ENCODE data around the gene TMEM17.
"Not testable (repeated sequence)": the region's sequence is repeated elsewhere in the genome, so short reads cannot be mapped to it uniquely, and the experiment has no call there.

The TMEM17 gene

DNA sequence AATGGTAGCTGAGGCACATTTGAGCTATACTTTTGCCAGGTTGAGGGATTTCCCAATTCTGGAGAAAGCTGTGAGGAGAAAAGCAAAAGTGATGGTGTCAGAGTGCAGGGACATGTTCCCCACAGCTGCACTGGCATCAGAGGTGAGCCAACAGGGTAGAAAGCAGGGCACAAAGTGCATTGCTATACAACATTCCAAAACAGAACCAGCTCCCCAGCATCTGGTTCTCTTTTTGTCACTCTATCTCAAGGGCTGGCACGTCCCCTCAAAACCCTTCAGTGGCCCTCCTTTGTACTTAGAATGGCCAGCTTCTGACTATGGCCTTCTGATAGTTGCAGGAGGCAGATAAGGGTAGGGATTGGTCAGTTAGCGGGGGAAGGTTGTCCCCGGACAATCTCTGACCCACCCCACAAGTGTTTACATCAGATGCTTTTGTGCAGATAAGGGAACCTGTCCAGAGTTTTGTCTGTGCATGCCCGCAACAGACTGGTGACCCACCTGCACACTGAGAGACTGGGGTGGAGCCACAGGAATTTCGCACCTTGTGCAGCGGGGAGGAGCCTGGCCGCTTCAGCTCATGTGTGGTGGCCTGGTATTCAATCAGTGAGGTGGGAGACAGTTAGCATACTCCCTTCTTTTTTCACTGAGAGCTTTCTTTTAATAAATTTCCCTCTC is 31.0 kb upstream of the TMEM17 start:
- H3K9me3 ChIP-seq (ENCODE audit: control insufficient read depth, low read length) = no peaks in the 10 kb centered on the region
- H3K4me3 ChIP-seq (ENCODE audit: insufficient read depth, low read depth, low read length) = no peak overlapping the region
- H3K27me3 ChIP-seq (ENCODE audit: control insufficient read depth, insufficient read depth, low read length, poor library complexity, severe bottlenecking) = no peaks in the 10 kb centered on the region
- no peak overlapping the region for H3K27ac ChIP-seq (ENCODE audit: insufficient read depth, low read depth, low read length, poor library complexity, severe bottlenecking)
- no peaks in the 10 kb centered on the region for H3K36me3 ChIP-seq (ENCODE audit: control insufficient read depth, insufficient read depth, low read length)
- no peaks in the 10 kb centered on the region for H3K4me1 ChIP-seq (ENCODE audit: control insufficient read depth, insufficient read depth, low read length)
- 94% methylated on average over 7 of the region's 7 CpGs for WGBS, 2 experiments

DNA sequence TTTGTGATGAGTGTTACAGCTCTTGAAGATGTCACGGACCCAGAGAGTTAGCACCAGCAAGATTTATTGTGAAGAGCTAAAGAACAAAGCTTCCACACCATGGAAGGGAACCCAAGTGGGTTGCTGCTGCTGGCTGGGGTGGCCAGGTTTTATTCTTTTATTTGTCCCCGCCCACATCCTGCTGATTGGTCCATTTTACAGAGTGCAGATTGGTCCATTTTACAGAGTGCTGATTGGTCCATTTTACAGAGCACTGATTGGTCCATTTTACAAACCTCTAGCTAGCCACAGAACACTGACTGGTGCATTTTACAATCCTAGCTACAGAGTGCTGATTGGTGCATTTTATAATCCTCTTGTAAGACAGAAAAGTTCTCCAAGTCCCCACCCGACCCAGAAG is 29.5 kb upstream of the TMEM17 start:
- H3K36me3 ChIP-seq (ENCODE audit: control insufficient read depth, insufficient read depth, low read length); H3K9me3 ChIP-seq (ENCODE audit: control insufficient read depth, low read length); H3K27me3 ChIP-seq (ENCODE audit: control insufficient read depth, insufficient read depth, low read length, poor library complexity, severe bottlenecking); H3K27ac ChIP-seq (ENCODE audit: insufficient read depth, low read depth, low read length, poor library complexity, severe bottlenecking); H3K4me3 ChIP-seq (ENCODE audit: insufficient read depth, low read depth, low read length); H3K4me1 ChIP-seq (ENCODE audit: control insufficient read depth, insufficient read depth, low read length): not testable (repeated sequence)
- WGBS, 2 experiments = 91 to 93% methylated on average over 3 of the region's 3 CpGs

DNA sequence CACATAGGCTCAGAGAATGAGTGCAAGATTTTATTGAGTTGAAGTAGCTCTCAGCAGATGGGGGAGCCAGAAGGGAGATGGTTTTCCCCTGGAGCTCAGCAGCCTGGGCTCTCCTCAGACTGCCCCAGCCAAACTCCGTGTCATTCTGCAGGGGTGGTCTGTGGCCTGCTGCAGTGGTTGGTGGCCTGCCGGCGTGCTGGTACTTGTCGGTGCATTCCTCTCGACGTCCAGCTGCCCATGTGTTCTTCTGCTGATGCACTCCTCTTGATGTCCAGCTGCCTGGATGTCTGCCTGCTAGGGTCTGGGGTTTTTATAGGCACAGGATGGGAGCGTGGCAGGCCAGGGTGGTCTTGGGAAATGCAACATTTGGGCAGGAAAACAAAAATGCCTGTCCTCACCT is 25.6 kb upstream of the TMEM17 start:
- WGBS, 2 experiments = 91 to 93% methylated on average over 7 of the region's 7 CpGs
- H3K36me3 ChIP-seq (ENCODE audit: control insufficient read depth, insufficient read depth, low read length) = no peaks in the 10 kb centered on the region

DNA sequence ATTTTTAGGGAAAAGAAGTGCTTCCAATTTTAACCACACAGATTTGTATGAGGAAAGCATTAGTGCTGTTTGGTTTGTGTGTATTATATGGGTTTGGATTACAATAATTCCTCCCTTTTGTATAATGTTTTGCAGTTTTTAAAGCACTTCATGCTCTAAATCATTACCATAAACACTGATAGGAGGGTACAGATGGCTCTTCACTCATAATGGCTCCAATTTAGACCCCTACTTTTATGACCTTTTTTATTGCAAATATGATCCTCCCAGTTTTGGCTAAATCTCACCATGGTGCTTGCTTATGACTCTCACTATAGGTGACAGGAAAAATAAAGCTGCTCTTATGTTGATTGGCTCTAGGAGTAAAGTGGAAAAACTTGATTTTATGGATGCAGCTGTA is 23.8 kb upstream of the TMEM17 start:
- H3K9me3 ChIP-seq (ENCODE audit: control insufficient read depth, low read length) = no peaks in the 10 kb centered on the region
- H3K4me1 ChIP-seq (ENCODE audit: control insufficient read depth, insufficient read depth, low read length) = peaks cover 8% of the 10 kb centered on the region
- no peaks in the 10 kb centered on the region for H3K27me3 ChIP-seq (ENCODE audit: control insufficient read depth, insufficient read depth, low read length, poor library complexity, severe bottlenecking)
- no peaks in the 10 kb centered on the region for H3K36me3 ChIP-seq (ENCODE audit: control insufficient read depth, insufficient read depth, low read length)
- no peak overlapping the region for H3K4me3 ChIP-seq (ENCODE audit: insufficient read depth, low read depth, low read length)
- no peak overlapping the region for H3K27ac ChIP-seq (ENCODE audit: insufficient read depth, low read depth, low read length, poor library complexity, severe bottlenecking)

More for the DNA sequence above, 25.6 kb upstream of the TMEM17 start:
- no peaks in the 10 kb centered on the region for H3K27me3 ChIP-seq (ENCODE audit: control insufficient read depth, insufficient read depth, low read length, poor library complexity, severe bottlenecking)
- no peak overlapping the region for H3K27ac ChIP-seq (ENCODE audit: insufficient read depth, low read depth, low read length, poor library complexity, severe bottlenecking)
- H3K4me1 ChIP-seq (ENCODE audit: control insufficient read depth, insufficient read depth, low read length) = no peaks in the 10 kb centered on the region
- H3K4me3 ChIP-seq (ENCODE audit: insufficient read depth, low read depth, low read length) = no peak overlapping the region
- H3K9me3 ChIP-seq (ENCODE audit: control insufficient read depth, low read length) = no peaks in the 10 kb centered on the region

DNA sequence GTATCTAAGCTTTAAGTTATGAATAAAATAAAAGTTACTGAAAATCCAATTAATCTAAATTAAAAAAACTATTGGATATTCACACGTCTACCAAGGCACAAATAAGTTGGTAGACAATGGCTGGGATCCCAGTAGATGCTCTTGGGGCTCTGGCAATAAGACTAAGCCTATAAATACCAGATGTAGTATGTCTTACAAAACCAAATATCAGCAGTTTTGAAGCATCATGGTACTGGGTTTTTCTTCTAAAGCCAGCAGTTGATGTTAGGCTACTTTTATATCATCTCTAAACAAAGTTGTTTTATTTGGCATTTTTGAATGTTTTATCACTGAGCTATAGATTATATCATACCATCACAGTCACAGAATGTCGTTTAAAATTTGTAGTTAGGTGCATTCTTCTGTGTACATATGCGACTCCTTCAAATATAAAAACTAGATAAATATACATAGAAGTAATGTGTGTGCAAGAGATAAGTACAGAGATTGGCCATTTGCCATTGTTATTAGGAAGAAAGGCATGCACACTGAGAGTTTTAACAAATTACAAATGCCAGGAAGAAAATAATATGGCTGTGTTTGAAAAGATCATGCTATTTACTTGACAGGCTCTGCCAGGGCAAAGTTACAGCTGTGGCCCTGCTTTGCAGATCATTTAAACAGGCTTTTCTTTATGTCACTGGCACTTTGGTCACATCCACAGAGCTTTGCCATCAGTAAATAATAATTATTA is 21.6 kb upstream of the TMEM17 start:
- H3K4me3 ChIP-seq (ENCODE audit: insufficient read depth, low read depth, low read length) = no peak overlapping the region
- no peaks in the 10 kb centered on the region for H3K36me3 ChIP-seq (ENCODE audit: control insufficient read depth, insufficient read depth, low read length)
- H3K4me1 ChIP-seq (ENCODE audit: control insufficient read depth, insufficient read depth, low read length) = peaks cover 8% of the 10 kb centered on the region
- no peaks in the 10 kb centered on the region for H3K27me3 ChIP-seq (ENCODE audit: control insufficient read depth, insufficient read depth, low read length, poor library complexity, severe bottlenecking)
- H3K27ac ChIP-seq (ENCODE audit: insufficient read depth, low read depth, low read length, poor library complexity, severe bottlenecking) = no peak overlapping the region
- 91 to 100% methylated on average over 1 to 2 of the region's 3 CpGs for WGBS, 2 experiments
- H3K9me3 ChIP-seq (ENCODE audit: control insufficient read depth, low read length) = no peaks in the 10 kb centered on the region

DNA sequence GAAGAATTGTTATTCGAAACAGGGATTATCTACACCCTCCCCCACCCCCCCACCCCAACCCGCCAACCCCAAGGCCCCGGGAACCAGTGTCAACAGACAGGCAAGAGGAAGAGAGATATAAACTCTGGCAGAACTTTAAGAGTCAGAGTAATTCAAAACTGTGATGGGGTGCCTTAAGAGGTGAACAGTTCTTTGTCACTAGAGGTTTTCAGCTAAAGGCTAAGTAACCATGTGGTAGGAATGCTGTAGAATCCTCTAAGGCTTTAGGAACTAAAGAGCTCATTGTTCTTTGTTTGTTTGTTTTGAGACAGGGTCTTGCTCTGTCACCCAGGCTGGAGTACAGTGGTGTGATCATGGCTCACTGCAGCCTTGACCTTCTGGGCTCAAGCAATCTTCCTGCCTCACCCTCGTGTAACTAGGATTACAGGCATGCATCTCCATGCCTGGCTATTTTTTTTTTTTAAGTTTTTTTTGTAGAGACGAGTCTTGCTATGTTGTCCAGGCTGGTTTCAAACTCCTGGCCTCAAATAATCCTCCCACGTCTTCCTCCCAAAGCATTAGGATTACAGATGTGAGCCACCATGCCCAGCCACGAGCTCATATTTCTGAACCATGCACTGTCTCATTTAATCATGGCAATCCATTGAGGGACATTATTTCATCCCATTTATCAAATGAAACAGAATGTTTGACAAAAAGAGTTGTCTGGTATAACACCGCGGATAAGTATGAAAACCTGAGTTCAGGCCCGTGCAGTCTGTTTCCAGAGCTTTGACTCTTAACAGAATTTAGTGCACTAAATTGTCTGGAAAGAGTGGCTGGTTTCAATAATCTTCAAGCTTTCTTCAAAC is 20.8 kb upstream of the TMEM17 start:
- Histone ChIP-seq H3K9me3 (ENCODE audit: control insufficient read depth, low read length) (no peaks in the 10 kb centered on the region), H3K36me3 (ENCODE audit: control insufficient read depth, insufficient read depth, low read length) (no peaks in the 10 kb centered on the region), H3K27me3 (ENCODE audit: control insufficient read depth, insufficient read depth, low read length, poor library complexity, severe bottlenecking) (no peaks in the 10 kb centered on the region), H3K4me3 (ENCODE audit: insufficient read depth, low read depth, low read length) (no peak overlapping the region), H3K27ac (ENCODE audit: insufficient read depth, low read depth, low read length, poor library complexity, severe bottlenecking) (no peak overlapping the region), H3K4me1 (ENCODE audit: control insufficient read depth, insufficient read depth, low read length) (peaks cover 8% of the 10 kb centered on the region)
- 71% methylated on average over 8 to 9 of the region's 10 CpGs for WGBS, 2 experiments

DNA sequence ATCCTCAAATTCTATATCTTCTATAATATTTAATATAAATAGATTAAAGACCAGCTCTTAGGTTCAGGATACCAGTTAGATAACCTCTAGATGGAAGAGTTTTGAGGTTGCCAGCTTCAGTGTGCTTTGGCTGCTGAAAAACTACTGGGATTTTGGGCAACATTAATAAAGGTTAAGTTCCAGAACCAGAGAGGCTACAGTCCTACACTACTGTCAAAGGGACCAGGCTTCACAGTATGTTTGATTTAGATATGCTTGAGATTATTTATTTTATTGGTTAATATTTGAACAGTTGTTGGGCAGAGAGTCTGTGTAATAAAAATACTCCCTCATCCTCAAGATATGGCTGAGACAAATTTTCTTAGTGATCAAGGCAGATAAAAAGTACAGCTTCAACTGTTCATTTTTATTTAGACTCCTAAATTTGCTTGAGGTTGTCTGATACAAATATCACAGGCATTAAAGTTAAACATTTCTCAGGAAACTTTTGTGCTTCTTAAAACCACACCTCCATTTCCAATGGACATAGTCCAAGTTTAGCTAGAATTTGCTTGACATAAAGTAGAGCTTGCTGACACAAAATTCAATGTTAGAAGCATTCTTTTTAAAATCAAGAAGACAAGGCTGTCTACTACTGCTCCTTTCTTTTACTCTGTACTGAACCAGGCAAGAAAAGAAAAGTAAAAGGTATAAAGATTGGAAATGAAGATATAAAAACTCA is 19.7 kb upstream of the TMEM17 start:
- no peak overlapping the region for H3K27ac ChIP-seq (ENCODE audit: insufficient read depth, low read depth, low read length, poor library complexity, severe bottlenecking)

DNA sequence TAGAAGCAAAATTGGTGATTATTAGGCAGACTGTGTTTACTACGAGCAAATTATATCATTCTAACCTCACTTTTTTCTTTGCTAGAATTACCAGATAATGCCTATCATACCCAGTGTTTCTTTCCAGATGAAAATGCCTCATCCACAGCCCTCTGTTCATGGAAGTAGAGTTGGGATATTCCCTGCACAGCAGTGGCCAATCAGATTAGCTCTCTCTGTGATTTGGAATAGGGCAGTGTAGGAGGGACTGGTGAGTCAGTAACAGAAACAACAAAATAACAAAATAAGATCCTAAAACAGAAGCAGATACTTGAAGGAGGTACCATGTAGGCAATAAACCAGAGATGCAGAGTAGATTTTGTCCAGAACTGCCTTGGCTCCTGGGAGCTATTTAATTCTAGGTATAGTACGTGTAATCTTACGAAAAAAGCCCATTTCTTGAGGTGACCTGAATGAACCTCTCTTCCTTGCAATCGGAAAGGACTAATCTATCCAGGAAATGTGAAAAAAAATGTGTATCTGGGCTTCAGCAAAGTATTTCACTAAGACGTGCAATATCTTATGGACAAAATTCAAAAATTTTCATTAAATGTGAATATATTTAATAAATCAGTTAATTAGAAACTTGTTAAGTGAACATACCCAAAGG is 18.4 kb upstream of the TMEM17 start:
- H3K9me3 ChIP-seq (ENCODE audit: control insufficient read depth, low read length) = no peaks in the 10 kb centered on the region
- no peak overlapping the region for H3K27ac ChIP-seq (ENCODE audit: insufficient read depth, low read depth, low read length, poor library complexity, severe bottlenecking)
- H3K4me1 ChIP-seq (ENCODE audit: control insufficient read depth, insufficient read depth, low read length) = peaks cover 8% of the 10 kb centered on the region
- H3K4me3 ChIP-seq (ENCODE audit: insufficient read depth, low read depth, low read length) = no peak overlapping the region
- 94 to 95% methylated on average over 4 of the region's 5 CpGs for WGBS, 2 experiments
- H3K27me3 ChIP-seq (ENCODE audit: control insufficient read depth, insufficient read depth, low read length, poor library complexity, severe bottlenecking) = no peaks in the 10 kb centered on the region
- no peaks in the 10 kb centered on the region for H3K36me3 ChIP-seq (ENCODE audit: control insufficient read depth, insufficient read depth, low read length)

More for the DNA sequence above, 19.7 kb upstream of the TMEM17 start:
- Histone ChIP-seq H3K4me1 (ENCODE audit: control insufficient read depth, insufficient read depth, low read length) (peaks cover 8% of the 10 kb centered on the region), H3K9me3 (ENCODE audit: control insufficient read depth, low read length) (no peaks in the 10 kb centered on the region), H3K27me3 (ENCODE audit: control insufficient read depth, insufficient read depth, low read length, poor library complexity, severe bottlenecking) (no peaks in the 10 kb centered on the region), H3K36me3 (ENCODE audit: control insufficient read depth, insufficient read depth, low read length) (no peaks in the 10 kb centered on the region), H3K4me3 (ENCODE audit: insufficient read depth, low read depth, low read length) (no peak overlapping the region)

DNA sequence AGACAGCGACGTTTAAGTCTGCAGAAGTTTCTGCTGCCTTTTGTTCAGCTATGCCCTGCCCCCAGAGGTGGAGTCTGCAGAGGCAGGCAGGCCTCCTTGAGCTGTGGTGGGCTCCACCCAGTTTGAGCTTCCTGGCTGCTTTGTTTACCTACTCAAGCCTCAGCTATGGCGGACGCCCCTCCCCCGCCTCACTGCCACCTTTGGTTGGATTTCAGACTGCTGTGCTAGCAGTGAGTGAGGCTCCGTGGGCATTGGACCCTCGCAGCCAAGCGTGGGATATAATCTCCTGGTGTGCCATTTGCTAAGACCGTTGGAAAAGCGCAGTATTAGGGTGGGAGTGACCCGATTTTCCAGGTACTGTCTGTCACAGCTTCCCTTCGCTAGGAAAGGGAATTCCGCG is 15.1 kb upstream of the TMEM17 start:
- H3K4me1 ChIP-seq (ENCODE audit: control insufficient read depth, insufficient read depth, low read length); H3K9me3 ChIP-seq (ENCODE audit: control insufficient read depth, low read length); H3K4me3 ChIP-seq (ENCODE audit: insufficient read depth, low read depth, low read length); H3K27me3 ChIP-seq (ENCODE audit: control insufficient read depth, insufficient read depth, low read length, poor library complexity, severe bottlenecking); H3K27ac ChIP-seq (ENCODE audit: insufficient read depth, low read depth, low read length, poor library complexity, severe bottlenecking); H3K36me3 ChIP-seq (ENCODE audit: control insufficient read depth, insufficient read depth, low read length): not testable (repeated sequence)
- 91 to 93% methylated on average over 14 of the region's 14 CpGs for WGBS, 2 experiments

Measured in ectodermal cell (in vitro differentiated cells).